ENCODE measurements around the gene PODXL.

Gene PODXL

DNA sequence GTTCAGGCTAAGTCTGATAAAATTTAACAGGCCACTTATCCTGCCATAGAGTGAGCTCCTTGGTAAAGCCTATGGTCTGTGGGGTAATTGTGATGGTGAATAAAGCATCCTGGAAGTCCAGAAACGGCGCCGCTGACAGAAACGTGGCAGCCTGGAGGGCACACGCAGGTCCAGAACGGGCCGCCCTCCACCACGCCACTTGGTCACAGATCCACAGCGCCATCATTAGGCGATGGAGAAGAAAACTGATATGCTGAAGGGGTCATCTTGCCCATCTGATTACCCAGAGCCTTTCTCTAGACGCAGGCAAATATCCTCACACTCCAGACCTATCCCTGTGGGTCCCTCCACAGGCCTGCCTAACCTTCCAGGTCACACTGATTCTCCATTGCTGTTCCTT lies 37.8 kb downstream of the PODXL start (continued):
- TF ChIP-seq, protein P1, sequence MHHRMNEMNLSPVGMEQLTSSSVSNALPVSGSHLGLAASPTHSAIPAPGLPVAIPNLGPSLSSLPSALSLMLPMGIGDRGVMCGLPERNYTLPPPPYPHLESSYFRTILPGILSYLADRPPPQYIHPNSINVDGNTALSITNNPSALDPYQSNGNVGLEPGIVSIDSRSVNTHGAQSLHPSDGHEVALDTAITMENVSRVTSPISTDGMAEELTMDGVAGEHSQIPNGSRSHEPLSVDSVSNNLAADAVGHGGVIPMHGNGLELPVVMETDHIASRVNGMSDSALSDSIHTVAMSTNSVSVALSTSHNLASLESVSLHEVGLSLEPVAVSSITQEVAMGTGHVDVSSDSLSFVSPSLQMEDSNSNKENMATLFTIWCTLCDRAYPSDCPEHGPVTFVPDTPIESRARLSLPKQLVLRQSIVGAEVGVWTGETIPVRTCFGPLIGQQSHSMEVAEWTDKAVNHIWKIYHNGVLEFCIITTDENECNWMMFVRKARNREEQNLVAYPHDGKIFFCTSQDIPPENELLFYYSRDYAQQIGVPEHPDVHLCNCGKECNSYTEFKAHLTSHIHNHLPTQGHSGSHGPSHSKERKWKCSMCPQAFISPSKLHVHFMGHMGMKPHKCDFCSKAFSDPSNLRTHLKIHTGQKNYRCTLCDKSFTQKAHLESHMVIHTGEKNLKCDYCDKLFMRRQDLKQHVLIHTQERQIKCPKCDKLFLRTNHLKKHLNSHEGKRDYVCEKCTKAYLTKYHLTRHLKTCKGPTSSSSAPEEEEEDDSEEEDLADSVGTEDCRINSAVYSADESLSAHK (tag by site-specific recombination; IDR thresholded peaks at IDR 0.05): no peak
- TF ChIP-seq KLF16 (tag by site-specific recombination; IDR thresholded peaks at IDR 0.05): no peak

DNA sequence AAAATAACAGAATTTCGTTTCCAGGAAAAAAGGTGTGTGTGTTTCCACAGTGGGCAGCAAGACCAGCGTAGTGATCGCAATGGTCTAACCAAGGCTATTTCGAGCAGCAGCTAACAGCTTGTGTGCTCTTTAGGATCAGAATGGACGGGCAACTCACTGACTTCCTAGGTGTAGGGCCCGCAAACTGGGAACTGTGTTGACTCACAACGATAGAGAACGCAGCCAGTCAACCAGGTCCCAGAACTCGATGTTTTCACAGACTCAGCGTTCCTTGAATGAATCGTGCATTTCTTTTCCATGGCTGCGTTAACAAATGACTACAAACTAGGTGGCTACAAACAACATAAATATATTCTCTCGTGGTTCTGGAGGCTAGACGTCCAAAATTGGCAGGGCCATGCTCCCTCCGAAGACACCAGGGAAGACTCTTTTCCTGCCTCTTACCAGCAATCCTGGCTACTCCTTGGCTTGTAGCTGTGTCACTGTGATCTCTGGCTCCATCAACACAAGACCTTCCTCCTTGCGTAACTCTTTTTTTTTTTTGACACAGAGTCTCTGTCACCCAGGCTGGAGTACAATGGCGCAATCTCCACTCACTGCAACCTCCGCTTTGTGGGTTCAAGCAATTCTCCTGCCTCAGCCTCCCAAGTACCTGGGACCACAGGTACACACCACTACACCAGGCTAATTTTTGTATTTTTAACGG lies 39.1 kb downstream of the PODXL start:
- Histone ChIP-seq H3K9me3 (ENCODE audit: control insufficient read depth, insufficient read depth, low read depth, low read length) (no peaks in the 10 kb centered on the region), H3K4me1 (ENCODE audit: control insufficient read depth, insufficient read depth, low read length) (no peaks in the 10 kb centered on the region), H3K4me3 (ENCODE audit: low read depth, low read length) (no peak overlapping the region), H3K36me3 (ENCODE audit: control insufficient read depth in 2 of 2, insufficient read depth in 1 of 2, low read length in 2 of 2) (no peaks in the 10 kb centered on the region), H3K27ac (ENCODE audit: extremely low read depth, low read depth, low read length) (no peak overlapping the region)
- ChIA-PET POLR2A (no interaction called here), CTCF (interaction anchor here (0.6 kb wide), 1 partner anchor 30 kb away, joined by 3 read pairs; no protein-coding TSS in a partner anchor)
- TF ChIP-seq ZNF112 (tag by site-specific recombination; IDR thresholded peaks at IDR 0.05) (no peak), ZNF37A (tag by site-specific recombination; IDR thresholded peaks at IDR 0.05) (no peak), ZNF274 (IDR thresholded peaks at IDR 0.05; ENCODE audit: low read length) (no peak), ZNF274 (tag by site-specific recombination; IDR thresholded peaks at IDR 0.05; ENCODE audit: borderline replicate concordance) (no peak), MYNN (tag by site-specific recombination; IDR thresholded peaks at IDR 0.05; ENCODE audit: borderline replicate concordance) (no peak), ZNF433 (tag by site-specific recombination; IDR thresholded peaks at IDR 0.05; ENCODE audit: low read depth) (no peak), ZNF561 (tag by site-specific recombination; IDR thresholded peaks at IDR 0.05; ENCODE audit: borderline replicate concordance) (no peak), GLIS1 (tag by site-specific recombination; IDR thresholded peaks at IDR 0.05) (no peak), ZNF146 (tag by site-specific recombination; IDR thresholded peaks at IDR 0.05) (no peak), INSM2 (tag by site-specific recombination; IDR thresholded peaks at IDR 0.05) (no peak), ZNF777 (tag by site-specific recombination; IDR thresholded peaks at IDR 0.05; ENCODE audit: borderline replicate concordance) (no peak), ZNF426 (tag by site-specific recombination; IDR thresholded peaks at IDR 0.05) (no peak), ZNF513 (tag by site-specific recombination; IDR thresholded peaks at IDR 0.05) (no peak), HIC1 (tag by site-specific recombination; IDR thresholded peaks at IDR 0.05) (no peak), ZNF488 (tag by site-specific recombination; IDR thresholded peaks at IDR 0.05) (no peak), ZNF148 (tag by site-specific recombination; IDR thresholded peaks at IDR 0.05; ENCODE audit: borderline replicate concordance) (no peak), TCF7L2 (IDR thresholded peaks at IDR 0.05; ENCODE audit: borderline replicate concordance, low read depth, low read length) (no peak), ZNF610 (tag by site-specific recombination; IDR thresholded peaks at IDR 0.05; ENCODE audit: borderline replicate concordance) (no peak), ZNF266 (tag by site-specific recombination; IDR thresholded peaks at IDR 0.05; ENCODE audit: low read depth) (no peak), ZNF416 (tag by site-specific recombination; IDR thresholded peaks at IDR 0.05) (no peak)
